ENCODE measurements around the gene TMEM245. TPM values are rescaled to one million over a fixed set of nuclear protein-coding genes. Genes with fewer than 3 reads are reported as not detected.
A peak's percentile ranks its signal among the peaks of the same experiment; 100 is the strongest.

Gene TMEM245
- polyA plus RNA-seq, 10 donors = 28.9 to 52.5 (median 39.3) TPM

DNA sequence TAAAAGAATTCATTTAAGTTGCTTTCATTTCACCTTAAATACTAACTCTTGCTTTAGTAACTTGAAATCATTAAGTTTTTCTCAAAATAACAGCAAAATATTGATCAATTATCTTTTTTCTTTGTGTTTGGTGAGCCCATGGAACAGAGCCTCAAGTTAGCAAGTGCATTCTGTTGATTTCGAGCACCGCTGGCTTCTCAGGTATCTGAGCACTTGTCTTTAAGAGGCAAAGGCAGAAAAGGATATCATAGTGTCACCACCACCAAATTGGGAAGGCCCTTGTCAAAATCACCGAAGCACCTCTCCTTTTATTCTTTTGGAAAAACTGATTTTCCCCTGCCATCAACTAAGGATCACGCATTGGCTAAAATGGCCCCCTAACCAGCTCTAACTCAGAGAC lies 89.3 kb downstream of the TMEM245 start:
- no peak for DNase-seq

DNA sequence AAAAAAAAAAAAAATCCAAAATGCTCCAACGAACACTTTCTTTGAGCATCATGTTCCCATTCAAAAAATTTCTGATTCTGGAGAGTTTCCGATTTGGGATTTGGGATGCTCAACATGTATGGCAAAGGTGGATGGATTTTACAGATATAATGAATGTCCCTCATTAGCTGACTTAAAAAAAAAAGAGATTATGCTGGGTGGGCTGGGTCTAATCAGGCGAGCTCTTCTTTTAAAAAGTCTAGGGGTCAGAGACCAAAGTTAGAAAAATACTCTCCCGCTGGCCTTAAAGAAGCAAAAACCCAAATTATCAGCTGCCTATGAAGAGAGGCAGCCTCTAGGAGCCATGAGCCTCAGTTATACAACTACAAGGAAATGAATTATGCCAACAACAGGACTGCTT lies 91.3 kb downstream of the TMEM245 start:
- no peak for DNase-seq

DNA sequence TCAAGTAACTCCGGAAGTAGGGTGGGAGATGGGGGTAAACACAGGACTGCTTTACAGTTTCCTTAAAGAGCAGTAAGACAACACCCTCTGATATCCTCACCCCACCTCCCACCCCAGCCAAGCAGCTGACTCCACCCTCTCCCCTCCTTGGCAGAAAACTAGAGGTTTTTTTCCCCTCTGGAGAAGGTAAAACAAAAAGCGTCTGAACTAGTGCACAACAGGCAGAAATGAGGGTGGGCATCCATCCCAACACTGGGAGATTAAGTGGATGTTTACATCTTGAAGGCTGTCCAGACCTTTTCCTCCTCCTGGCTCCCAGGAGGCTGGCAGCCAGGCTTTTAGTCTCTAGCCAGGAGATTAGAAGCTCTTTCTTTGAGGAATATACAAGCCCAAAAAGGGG lies 92.6 kb downstream of the TMEM245 start:
- DNase-seq = peak in 1 of 3 donors; percentile 43

DNA sequence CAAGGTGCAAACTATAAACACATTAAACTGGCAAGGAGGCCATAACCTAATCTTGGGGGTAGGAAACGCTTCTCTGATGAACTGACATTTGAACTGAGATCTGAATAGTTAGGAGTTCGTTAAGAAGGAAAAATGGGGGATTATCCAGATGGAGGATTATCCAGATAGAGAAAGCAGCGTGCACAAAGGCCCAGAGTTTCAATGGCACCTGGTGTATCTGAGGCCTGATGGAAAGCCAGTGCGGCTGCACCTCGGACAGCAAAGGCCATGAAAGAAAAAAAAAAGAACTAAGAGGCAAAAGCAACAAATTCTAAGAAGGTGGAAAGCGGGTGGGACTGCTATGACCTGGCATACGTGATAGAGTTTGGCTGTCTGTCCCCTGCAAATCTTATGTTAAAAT lies 93.4 kb downstream of the TMEM245 start:
- no peak for DNase-seq

DNA sequence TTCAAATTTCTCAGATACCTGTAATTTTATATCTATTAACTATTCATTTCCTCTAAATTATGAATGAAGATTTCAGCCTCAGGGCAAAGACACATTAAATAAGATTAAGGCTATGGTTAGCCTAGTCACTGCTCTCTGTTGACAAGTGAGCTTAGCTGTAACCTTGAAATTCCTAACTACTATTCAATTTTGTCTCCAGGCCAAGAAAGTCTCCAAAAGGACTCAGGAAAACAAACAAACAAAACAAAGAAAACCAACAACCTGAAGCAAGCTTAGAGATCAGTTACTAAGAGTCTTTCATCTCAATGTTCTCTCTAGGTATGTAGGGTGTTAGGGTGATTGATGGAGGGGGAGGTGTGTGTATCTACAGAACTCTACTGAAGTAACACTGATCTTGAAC lies 96.9 kb downstream of the TMEM245 start:
- no peak for DNase-seq

DNA sequence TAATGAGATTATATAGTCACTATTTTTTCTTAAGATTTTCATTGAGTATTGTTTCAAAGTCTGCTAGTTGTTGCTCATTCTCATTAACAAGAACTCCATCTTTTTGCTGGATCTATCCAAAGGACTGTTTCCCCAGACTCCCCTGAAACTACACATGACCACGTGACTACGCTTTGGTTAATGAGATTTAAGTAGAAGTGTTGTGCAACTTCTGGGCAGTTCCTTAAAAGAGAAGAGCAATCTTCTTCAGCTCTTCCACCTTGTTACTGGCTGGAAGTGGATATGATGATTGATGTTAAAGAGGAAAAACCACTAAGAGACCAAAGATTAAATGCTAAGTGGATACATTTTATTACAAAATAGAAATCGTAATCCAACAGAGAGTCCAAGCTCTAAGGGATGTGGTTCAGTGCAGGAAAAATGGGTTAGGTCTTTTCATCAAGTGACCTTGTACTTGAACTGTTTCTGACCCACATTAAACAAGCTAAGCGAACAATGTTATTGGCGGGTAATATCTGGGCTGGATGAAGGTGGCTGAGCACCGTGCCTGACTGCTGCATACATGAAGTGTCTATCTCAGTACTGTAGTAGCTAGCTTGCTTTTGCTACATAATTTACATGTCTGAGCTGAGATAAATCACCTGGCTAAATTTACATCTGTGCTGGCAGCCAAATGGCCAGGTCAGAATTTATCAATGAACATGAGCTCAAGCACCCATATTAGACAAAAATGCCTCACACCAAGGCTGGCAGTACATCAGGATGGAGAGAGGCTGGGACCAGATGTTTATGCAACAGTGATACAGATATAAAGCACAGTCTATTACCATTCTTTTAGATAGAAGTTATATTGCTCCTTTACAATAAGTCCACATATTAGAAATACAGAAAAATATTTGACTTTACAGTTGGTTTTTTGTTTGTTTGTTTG lies 98.9 kb downstream of the TMEM245 start:
- DNase-seq = no peak

DNA sequence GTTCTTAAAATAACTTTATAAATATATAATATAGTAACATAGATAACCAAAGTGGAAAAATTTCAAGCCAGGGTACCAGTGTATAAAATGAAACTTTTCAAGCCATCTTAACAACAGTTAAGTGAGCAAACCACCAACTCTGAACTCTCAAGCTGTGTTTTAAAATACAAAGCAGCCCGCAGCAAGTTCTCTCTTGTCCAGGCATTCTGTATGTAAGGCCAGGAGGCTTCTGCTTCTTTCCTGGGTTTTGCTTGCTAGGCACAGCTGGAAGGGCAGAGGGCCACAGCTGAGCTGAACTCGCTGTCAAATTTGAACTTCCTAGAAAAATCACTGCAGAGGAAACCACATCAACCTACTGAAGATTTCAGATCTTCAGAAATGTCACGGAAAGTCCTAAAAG lies 99.6 kb downstream of the TMEM245 start:
- no peak for DNase-seq

DNA sequence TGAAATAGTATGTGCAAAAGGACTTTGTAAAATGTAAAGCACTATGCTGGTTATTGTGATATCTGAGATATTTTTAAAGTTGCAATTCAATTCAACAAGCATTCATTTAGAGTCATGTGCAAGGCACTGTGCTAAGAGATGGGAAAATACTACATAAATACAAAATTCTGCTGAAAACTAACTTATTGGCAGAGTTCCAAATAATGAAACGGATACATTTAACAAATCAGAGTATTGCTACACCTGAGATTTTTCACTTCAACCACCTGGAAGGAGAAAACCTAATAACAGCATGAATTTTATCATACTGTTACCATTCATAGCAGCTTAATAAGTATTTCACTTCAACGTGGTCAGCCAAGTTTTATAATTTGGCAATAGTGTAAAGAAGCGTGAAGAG lies 100.3 kb downstream of the TMEM245 start:
- DNase-seq = no peak

DNA sequence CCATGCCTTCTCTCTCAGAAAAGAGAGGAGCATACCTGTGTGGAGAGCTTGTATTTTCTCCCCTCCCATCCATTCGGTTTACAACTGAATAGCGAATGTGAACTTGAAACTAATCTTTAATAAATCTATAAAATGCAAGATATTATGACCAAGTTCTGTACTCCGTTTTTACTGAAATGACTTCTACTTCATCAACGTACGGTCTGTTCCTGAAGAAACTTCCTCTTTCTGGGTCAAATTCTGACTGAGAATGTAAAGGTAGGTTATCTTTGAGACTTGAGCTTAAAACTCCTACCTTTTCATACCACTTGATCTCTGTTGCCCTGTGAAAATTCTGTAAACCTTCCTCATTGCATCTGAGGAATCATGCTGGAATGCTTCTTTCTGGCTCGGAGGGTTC lies 102.3 kb downstream of the TMEM245 start:
- DNase-seq = no peak

DNA sequence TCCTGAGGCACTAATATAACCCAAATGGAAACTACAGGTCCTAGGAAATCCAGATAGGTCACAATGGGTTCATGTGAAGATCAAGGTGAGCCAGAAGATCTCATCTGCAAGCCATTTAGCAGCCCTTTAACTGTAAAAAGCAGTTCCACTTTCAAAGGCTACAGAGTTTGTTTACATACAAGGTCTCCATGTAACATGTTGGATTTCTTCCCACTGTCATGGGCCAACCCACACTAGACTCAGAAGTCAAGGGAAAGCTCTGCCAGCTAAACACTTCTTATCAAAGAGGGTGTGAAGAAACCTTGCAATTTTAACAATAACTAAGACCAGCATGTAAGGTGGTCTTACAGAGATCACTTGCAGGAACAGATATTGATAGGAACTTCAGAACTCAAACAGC lies 102.7 kb downstream of the TMEM245 start:
- DNase-seq = peak in 2 of 3 donors; percentile 21 to 31

DNA sequence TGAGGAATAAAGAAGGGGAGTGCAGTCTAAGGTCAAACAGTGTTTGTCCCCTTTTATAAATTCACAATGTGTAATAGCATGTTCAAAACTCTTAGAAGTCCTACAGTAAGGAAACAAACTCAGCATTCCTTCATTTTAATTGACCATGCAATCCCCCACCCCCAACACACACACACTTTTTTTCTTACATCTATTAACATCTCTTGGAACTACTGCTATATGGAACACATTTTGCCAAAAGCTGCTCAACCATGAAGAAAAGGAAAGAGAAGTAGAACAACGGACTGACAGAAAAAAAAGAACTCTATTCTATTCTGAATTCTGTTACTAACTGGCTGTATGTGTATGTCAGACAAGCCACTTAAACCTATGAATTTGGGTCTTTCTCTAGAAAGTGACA lies 103.6 kb downstream of the TMEM245 start:
- peak in 2 of 3 donors; percentile 30 to 37 for DNase-seq

DNA sequence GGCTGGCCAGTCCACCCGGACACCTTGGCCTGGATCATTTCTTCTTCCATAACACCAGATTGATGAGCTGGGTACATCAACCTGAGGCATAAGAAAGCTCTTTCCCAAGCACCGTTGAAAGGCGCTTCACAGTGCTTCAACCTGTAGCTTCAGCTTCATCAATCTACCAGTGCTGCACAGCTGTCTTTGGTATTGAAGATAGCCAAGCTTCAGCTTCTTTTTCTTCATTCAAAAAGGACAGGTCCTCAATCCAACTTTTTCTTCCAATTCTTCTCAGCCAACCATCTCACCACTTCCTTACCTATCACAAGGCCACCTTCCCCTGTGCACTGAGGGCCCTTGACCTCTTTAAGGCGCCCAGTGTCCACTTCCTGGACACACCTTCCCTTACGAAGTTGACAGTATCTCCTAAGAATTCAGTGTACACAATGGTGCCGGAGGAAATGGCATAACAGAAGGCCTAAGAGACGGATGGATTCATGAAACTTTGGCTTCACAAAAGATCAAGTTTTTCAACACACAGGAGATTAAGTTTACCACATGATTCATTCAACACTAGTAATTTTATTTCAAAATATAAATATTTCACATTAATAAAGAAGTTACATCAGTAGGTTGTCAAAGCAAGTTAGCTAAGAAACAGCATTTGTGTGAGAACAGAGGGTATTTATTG lies 105.0 kb downstream of the TMEM245 start:
- no peak for DNase-seq

DNA sequence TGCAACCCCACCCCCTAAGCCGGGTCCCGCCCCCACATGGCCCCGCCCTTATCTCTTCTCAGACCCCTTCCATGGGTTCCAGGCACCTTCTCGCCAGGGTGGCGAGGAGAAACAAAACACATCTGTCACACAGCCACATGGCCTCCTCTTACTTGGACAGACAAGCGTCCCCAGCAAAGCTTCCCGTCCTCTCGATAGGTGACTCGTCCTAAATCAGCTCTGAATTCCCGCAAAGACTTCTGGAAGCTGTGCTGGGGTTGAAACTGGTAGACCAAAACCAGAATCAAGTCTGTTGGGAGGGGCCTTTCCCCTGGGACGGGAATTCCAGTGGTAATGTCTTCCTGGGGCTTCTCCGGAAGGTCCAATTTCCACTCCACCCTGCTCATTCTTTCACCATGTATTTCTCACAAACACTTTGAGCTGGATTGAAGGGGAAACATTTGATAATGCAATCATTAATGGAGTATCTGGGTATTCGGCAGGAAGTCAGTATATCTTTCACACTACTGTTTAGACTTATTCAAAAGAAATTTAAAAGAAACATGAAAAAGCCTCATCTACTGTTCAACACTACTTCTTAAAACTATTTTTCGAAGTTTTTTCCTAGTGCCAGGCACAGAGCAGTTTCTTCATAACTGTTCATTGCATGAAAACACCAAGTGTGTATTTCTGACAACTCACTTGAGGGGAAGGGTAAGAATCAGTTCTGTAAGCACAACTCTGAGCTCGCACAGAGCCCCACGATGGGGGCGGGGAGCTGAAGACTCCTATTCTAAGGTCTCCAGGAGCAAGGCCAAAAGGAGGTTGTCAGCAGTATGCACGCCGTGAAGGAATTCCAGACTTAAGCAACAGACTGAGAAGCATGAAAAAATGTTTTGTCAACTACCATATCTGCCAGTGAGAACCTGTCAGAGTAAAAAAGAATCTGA lies 105.8 kb downstream of the TMEM245 start:
- DNase-seq = peak; percentile 43 to 94 (median 48)

DNA sequence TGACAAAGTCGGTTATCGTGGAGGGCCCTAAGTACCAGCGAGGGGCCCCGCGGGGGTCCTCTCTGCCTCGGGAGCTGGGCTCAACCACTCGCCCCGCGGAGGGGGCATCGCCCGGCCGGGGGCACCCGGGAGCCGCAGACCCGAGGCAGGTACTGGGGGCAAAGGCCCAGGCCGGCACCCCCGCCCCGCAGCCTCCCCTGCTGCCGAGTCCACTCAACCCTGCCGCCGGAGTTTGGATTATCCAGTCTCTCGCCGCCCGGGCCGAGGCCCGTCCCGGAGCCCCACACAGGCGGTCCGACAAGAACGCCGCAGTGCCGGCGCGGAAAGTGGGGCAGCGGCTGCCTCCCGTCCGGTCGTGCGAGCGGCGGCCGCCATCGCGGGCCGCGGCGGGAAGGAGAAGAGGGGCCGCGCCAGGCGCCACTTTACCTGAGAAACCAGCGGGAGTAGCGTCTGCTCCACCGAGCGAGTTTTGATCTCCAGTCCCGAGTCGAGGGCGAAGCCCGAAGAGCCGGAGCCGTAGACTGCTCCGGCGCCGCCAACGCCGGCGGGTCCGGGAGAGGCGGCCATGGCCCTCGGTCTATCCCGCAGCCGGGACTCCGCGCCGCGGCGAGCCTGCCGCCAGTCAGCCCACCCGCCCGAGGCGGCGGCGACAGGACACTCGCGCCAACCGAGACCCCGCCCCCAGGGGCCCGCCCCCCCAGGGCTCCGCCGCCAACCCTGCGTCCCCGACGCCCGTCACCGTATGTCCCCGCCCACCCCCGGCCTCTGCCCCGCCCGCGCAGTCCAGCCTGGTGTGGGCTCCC lies 106.7 kb downstream of the TMEM245 start, which contains the start of gene CTNNAL1:
Gene CTNNAL1 (minus strand): TSS at position 624 of the 803 bp plus-strand sequence. CDS start 57 bp downstream, at position 567.
- peak in 2 of 3 donors; percentile 91 to 92 for DNase-seq

DNA sequence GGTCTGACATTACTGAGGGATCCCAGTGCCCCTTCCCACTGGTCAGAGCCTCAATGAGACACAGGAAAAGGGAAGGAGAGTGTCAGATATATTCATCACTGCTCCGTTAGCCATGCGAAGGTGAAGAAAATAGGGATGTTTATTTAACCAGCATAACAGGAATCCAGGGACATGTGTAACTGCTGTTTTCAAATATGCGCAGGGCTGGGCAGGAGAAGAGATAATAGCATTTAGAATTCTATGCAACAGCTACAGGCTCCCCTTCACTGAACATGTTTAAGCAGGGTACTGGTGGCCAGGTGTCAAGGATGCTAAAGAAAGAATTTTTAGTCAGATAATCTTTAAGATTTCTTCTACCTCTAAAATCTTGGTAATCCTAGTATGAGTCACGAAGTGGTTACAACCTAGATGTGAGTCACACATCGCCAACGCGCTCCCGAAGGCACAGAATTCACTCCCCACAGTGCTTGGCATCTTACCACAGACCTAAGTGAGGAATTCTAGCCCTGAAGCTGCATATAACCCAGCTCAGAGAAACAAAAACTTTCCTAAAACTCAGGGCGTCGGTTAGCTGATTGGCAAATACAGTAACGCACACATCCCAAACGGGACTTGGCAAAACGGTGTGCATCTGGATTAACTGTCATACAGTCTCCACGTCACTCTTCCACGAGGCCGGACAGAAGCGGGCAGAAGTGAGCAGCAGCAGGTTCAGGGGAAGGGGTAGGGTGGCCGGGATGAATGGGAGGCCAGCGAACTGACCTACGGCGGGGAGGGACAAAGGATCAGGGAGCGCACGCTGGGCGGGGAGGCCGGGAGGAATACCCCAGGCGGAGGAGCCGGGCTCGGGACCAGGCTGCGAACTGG lies 107.5 kb downstream of the TMEM245 start:
- peak; percentile 71 to 86 (median 86) for DNase-seq

DNA sequence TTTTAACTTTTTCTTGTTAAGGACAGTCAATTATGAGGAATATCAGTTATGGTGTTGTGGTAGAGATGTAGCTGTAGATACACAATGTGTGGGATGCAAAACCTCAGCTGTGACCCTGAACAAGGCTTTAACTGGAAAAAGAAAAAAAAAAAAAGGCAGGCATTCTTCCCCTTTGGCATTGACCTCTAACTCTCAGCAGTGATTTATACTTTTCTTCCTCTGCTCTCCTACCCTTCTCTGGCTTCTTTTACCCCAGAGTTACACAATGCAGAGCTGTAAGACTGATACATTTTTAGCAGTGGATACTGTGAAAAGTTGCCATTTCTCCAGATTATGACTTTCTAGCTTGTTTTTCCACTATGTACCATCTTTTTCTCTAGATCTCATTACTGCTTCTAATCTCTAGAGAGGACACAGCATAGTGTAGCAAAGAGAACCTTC lies 108.5 kb downstream of the TMEM245 start:
- no peak for DNase-seq

DNA sequence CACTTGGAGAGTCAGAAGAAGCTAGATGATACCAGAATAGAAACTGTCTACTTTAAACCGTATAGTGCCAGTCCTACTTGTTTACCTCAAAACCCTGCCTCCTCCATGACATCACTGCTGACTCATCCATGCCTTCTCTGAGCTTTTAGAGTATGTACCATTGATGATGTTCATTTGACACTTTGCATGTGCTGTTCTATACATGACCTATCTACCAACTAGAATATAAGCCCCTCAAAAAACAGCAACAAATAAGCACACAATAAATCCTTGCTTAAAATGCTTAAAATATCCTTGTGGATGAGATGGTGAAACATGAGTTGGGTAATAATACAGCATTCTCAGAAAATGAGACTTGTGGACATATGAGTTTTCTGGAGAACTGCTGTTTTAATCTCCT lies 109.0 kb downstream of the TMEM245 start:
- peak in 1 of 3 donors; percentile 33 for DNase-seq

DNA sequence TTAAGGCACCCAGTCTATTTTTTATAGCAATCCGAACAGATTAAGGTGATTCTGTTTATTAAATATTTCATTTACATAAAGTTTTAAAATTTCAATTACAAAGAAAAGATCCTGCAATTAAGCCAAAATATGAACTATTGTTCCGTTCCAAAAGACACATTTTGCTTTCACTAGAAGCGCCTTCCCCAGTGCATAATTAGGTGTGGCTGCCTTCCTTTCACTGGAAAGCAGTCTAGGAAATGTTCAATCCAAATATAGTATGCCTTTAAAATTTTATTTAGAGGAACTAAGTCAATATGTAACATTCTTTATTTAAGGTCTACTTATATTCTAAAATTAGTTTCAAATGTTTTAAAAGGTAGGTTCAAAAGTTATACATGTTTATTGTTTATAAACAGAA lies 114.1 kb downstream of the TMEM245 start:
- DNase-seq = no peak

DNA sequence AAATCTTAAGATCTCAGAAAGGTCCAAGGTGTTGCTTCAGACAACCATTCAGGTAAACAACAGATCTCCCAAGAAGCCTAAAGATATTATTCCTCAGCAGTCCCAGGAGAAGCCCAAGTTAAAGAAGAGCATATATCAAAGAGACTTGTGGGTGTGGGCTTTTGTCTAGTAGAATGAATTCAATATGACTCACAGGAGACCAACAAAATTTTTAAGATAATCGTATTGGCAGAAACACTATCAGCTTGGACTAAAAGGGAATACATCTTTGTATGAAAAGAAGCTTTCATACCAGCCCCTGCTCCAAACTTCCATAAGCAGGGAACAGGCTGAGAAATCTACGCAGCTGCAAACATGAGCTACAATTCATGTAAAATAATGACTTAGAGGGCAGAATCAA lies 116.6 kb downstream of the TMEM245 start:
- no peak for DNase-seq

DNA sequence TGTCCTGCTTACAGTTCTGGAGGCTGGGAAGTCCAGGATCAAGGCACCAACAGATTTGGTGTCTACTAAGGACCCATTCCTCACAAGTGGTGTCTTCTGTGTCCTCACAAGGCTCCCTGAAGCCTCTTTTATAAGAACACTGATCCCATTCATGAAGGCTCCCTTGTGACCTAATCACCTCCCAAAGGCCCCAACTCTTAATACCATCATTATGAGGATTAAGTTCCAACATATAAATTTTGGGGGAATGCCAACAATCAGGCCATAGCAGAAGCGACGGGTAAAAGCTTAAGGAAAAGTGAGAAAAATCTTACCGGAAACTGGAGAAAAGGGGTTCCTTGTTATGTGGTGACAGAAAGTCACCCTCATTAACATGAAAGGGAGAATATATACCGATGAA lies 117.6 kb downstream of the TMEM245 start:
- no peak for DNase-seq

Measured in muscle of back (tissue), 11 donors.